Progenitor cell of endocrine pancreas (in vitro differentiated cells): ENCODE data around the gene PICK1. TPM values are rescaled to one million over a fixed set of nuclear protein-coding genes. Genes with fewer than 3 reads are reported as not detected.
"Not testable (repeated sequence)": the region's sequence is repeated elsewhere in the genome, so short reads cannot be mapped to it uniquely, and the experiment has no call there.

ENCODE experiments used
- DNase-seq: peaks from one replicate; pipeline ENCODE4 v3.0.0; 2021; ENCODE audit warnings: low spot score; ENCODE audit not compliant: unreplicated experiment
- H3K27ac Mint-ChIP-seq: 2 replicates; pipeline ENCODE4 v1.8.0; 2021; ENCODE audit warnings: mild to moderate bottlenecking, moderate library complexity, mixed read lengths
- H3K27me3 Mint-ChIP-seq: 2 replicates; pipeline ENCODE4 v1.8.0; 2021; ENCODE audit warnings: mixed read lengths
- H3K36me3 Mint-ChIP-seq: 2 replicates; pipeline ENCODE4 v1.8.0; 2022; ENCODE audit warnings: mixed read lengths; ENCODE audit not compliant: insufficient read depth
- H3K4me1 Mint-ChIP-seq: 2 replicates; pipeline ENCODE4 v1.8.0; 2021; ENCODE audit warnings: low read depth, mixed read lengths
- H3K4me3 Mint-ChIP-seq: 2 replicates; pipeline ENCODE4 v1.8.0; 2021; ENCODE audit warnings: low read depth, mild to moderate bottlenecking, moderate library complexity, mixed read lengths
- H3K9me3 Mint-ChIP-seq: 2 replicates; pipeline ENCODE4 v1.8.0; 2021; ENCODE audit warnings: low read depth, mixed read lengths
- total RNA-seq: library from RNA; stranded (reverse); gene quantifications from 2 replicates; pipeline ENCODE4 v1.2.1, GENCODE V29; 2021
- TF ChIP-seq, protein P1 (sequence below): fragments of 200-600 bp; sonication (generic); IDR thresholded peaks from one replicate; pipeline ENCODE4 v1.5.0; 2021; ENCODE audit warnings: antibody characterized with exemption, mild to moderate bottlenecking; ENCODE audit not compliant: unreplicated experiment

Gene PICK1
- total RNA-seq, 1 donor from 2014 or later = 67.3 TPM

DNA sequence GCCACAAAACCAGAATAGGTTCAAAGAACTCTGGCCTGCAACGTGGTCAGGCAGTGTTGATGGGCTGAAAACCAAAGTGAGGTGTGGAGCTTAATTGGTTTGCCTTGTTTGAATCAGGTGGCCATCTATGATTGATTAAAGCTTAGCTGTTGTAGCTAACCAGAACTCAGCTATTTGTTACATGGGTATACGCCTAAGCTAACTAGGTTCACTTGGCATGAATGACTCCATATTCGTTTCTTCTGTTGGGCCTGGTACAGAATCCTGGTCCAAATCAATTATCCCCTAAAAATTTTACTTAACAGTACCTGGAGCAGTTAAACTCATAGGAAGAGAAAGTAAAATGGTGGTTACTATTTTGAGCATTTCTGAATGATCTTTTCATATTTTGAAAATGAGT lies 61.0 kb downstream of the PICK1 start:
- H3K4me3 Mint-ChIP-seq = no peak overlapping the region
- no peak overlapping the region for H3K27ac Mint-ChIP-seq
- DNase-seq = no peak
- H3K36me3 Mint-ChIP-seq = peaks cover 2% of the 10 kb centered on the region
- no peaks in the 10 kb centered on the region for H3K9me3 Mint-ChIP-seq
- peaks cover 2% of the 10 kb centered on the region for H3K4me1 Mint-ChIP-seq
- H3K27me3 Mint-ChIP-seq = peaks cover 3% of the 10 kb centered on the region
- TF ChIP-seq, protein P1, sequence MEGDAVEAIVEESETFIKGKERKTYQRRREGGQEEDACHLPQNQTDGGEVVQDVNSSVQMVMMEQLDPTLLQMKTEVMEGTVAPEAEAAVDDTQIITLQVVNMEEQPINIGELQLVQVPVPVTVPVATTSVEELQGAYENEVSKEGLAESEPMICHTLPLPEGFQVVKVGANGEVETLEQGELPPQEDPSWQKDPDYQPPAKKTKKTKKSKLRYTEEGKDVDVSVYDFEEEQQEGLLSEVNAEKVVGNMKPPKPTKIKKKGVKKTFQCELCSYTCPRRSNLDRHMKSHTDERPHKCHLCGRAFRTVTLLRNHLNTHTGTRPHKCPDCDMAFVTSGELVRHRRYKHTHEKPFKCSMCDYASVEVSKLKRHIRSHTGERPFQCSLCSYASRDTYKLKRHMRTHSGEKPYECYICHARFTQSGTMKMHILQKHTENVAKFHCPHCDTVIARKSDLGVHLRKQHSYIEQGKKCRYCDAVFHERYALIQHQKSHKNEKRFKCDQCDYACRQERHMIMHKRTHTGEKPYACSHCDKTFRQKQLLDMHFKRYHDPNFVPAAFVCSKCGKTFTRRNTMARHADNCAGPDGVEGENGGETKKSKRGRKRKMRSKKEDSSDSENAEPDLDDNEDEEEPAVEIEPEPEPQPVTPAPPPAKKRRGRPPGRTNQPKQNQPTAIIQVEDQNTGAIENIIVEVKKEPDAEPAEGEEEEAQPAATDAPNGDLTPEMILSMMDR = no peak

DNA sequence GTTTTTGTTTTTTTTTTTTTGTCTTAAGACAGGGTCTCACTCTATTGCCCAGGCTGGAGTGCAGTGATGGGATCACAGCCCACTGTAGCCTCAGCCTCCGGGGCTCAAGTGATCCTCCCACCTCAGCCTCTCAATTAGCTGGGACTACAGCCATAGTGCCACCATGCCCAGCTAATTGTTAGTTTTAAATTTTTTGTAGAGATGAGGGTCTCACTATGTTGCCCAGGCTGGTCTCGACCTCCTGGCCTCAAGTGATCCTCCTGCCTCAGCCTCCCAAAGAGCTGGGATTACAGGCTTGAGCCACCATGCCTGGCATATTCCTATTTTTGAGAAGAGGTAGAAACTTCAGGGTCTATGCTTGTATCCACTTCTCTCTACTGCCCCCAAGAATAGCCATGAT lies 61.5 kb downstream of the PICK1 start:
- DNase-seq, H3K4me1 Mint-ChIP-seq, H3K4me3 Mint-ChIP-seq, H3K9me3 Mint-ChIP-seq, H3K27ac Mint-ChIP-seq, H3K36me3 Mint-ChIP-seq, H3K27me3 Mint-ChIP-seq: not testable (repeated sequence)

DNA sequence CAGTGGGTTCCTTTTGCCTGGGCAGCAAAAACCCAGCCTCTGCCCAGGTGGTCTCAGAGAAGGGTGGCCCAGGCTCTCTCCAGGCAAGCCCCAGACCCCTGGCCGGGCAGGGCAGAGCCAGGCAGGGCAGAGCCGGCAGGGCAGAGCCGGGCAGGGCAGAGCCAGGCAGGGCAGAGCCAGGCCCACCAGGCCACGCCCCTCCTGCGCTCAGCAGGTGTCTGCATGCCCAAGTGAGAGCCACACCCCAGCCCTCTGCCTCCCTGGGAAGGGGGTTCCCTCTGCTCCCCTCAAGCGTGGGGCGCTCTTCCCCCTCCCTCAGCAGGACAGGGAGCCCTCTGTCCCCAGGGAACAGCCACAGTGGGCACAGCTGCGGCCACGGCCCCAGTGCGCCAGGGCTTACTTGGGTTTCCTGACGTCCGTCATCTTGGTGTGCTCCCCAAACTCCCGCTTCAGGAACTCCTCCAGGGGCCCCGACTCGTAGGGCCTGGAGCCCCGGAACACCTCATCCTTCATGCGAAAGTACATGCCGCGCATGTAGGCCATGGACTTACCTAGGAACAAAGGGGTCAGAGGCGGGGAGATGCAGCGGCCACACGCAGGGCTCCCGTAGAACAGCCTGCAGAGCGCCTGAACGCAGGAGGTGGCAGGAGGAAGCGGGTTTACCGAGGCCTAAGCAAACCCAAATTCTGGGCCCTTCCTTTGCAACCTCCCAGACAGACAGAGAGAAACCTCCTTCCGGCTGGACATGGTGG lies 63.3 kb downstream of the PICK1 start:
- H3K4me1 Mint-ChIP-seq = no peaks in the 10 kb centered on the region
- H3K4me3 Mint-ChIP-seq = no peak overlapping the region
- DNase-seq = no peak
- H3K9me3 Mint-ChIP-seq = no peaks in the 10 kb centered on the region
- TF ChIP-seq, protein P1 = no peak
- no peaks in the 10 kb centered on the region for H3K36me3 Mint-ChIP-seq
- H3K27ac Mint-ChIP-seq = no peak overlapping the region
- H3K27me3 Mint-ChIP-seq = no peaks in the 10 kb centered on the region

DNA sequence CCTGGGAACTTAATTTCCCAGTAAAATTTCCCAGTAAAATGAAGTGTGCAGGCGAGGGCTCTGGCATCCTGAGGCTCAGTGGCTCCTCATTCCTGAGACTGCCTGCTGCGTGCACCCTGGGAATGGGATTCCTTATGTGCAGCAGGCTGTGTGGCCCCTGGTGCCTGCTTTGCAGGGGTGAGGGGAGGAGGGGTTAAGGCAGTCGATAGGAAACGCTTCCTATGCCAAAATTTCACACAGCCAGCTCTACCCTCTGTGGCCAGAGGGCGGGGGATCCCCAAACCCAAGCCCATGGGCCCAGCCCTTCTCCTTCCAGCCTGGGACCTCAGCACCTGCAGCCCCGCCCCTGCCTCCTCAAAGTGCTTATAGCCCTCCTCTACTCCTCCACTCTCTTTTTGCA lies 65.4 kb downstream of the PICK1 start:
- peaks cover 3% of the 10 kb centered on the region for H3K36me3 Mint-ChIP-seq
- no peaks in the 10 kb centered on the region for H3K27me3 Mint-ChIP-seq
- no peaks in the 10 kb centered on the region for H3K4me1 Mint-ChIP-seq
- no peak for DNase-seq
- TF ChIP-seq, protein P1 = no peak
- H3K9me3 Mint-ChIP-seq = no peaks in the 10 kb centered on the region
- no peak overlapping the region for H3K4me3 Mint-ChIP-seq
- H3K27ac Mint-ChIP-seq = no peak overlapping the region

DNA sequence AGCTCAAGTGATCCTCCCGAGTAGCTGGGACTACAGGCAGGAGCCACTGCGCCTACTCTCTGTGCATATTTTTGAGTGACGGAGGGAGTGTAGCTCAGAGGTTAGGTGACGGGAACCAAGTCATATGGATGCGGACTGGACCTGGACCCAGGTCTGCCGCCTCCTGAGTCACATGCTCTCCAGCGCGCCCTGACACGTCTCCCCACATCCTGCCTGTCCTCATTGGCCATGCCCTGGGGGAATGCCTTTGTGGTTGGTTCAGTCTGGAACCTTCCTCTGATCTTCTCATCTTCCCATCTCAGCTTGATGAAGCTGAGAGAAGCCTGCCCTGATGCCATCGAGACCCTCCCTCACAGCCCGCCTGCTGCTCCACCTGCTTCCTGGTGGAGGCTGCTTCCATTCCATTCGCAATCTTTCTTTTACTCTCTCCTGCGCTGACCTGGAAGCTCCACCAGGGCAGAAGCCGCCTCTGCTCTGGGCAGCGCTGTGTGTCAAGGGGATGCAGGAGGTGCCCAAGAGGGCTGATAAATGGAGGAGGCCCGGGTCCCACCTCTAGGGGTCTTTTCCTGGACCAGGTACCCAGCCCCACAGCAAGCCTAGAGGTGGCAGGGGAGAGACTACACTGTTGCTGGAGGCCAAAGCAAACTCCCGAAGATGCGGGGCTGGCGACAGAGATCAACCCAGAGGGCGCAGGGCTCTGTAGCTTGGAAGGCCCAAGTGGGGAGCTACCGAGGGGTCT lies 67.2 kb downstream of the PICK1 start:
- DNase-seq = no peak
- no peaks in the 10 kb centered on the region for H3K9me3 Mint-ChIP-seq
- no peak overlapping the region for H3K27ac Mint-ChIP-seq
- peaks cover 3% of the 10 kb centered on the region for H3K36me3 Mint-ChIP-seq
- no peak overlapping the region for H3K4me3 Mint-ChIP-seq
- H3K27me3 Mint-ChIP-seq = no peaks in the 10 kb centered on the region
- no peaks in the 10 kb centered on the region for H3K4me1 Mint-ChIP-seq
- TF ChIP-seq, protein P1 = peak; percentile 14
